ENCODE results near the gene RNF175.
A peak's percentile ranks its signal among the peaks of the same experiment; 100 is the strongest.

Gene RNF175

DNA sequence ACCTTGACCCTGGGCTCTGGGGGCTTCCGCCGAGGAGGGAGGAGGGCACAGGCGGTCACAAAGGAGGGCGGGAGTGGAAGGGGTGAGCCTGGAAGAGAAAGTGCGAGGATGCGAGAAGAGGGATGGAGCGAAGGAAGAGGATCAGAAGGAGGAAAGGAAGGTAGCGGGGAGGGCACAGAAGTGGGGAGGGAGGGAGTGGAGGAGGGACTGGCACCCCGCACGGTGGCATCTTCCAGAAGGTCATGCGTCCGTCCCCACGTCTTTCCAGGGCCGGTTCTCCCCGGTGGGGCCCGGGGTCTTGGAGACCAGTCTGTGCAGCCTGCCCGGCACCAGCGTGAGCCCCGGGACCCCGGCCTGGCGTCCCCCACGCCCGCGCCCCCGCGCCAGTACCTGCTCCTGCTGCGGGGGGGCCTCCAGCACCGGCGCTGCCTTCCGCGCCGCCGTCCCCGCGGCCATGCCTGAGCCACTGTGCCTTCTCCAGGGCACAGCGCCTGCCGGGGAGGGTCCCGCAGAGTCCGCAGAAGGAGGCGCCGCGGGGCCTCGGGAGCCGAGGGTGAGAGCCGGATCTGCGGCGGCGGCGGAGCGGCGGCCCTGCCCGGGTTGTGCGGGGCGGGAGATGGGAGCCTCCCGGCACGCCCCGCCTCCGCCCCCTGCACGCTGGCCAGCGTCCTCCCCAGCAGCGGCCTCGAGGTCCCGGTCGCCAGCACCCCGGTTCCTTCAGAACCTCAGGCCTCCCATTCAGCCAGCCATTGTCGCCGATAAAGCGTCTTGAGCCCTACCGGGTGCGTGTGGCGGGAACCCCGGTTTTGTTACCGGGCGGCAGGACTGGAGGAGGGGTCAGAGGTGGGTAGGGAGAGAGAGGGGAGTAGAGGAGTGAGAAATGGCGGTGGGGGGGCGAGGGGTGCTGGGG lies at the start of gene RNF175:
Gene RNF175, minus strand, starts transcription at position 618 of the 910 bp plus-strand sequence. Its CDS starts 162 bp downstream, at position 456.
- DNase-seq (ENCODE audit: low read depth in 2 of 2) = no peak

GRCh38 chr4:153809307-153809706 lies 49.5 kb upstream of the RNF175 start:
- no peak for DNase-seq (ENCODE audit: low read depth in 2 of 2)

DNA sequence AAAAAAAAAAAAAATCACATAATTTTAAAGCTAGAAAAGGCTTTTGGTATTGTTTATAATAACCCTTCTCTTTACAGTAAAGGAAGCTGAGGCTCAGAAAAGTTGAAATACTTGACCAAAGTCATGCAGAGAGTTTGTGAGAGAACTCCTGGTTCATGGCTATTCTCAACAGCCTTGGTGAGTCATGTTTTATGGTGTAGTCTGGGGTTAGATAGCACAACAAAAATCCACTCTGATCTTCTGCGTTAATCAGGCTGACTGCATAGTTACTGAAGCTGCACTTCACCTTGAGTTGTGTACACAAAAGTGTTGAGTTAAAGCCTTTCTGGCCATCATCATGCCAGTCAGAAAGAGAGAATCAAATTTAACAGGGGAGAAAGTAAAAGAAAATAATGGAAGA lies 48.4 kb upstream of the RNF175 start:
- no peak for DNase-seq (ENCODE audit: low read depth in 2 of 2)

DNA sequence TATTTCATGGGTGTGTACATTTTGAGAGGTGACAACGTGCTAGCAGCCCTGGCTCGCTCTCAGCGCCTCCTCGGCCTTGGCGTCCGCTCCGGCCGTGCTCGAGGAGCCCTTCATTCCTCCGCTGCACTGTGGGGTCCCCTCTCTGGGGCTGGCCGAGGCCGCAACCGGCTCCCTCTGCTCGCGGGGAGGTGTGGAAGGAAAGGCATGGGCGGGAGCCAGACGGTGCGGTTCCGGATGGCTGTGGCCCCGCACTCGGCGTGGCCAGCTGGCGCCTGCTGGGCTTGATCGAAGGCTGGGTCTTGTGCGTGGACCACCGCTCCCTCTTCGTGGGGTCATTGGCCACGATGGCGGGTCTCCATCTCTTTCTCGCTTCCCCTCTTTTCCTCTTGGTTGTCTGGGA lies 46.2 kb upstream of the RNF175 start:
- no peak for DNase-seq (ENCODE audit: low read depth in 2 of 2)

- no peak for DNase-seq (ENCODE audit: low read depth in 2 of 2)
Measured at GRCh38 chr4:153804722-153805121, 44.9 kb upstream of the RNF175 start.

- DNase-seq (ENCODE audit: low read depth in 2 of 2) = peak in 1 of 2 experiments; percentile 28
Measured at GRCh38 chr4:153799694-153800074, 39.9 kb upstream of the RNF175 start.

DNA sequence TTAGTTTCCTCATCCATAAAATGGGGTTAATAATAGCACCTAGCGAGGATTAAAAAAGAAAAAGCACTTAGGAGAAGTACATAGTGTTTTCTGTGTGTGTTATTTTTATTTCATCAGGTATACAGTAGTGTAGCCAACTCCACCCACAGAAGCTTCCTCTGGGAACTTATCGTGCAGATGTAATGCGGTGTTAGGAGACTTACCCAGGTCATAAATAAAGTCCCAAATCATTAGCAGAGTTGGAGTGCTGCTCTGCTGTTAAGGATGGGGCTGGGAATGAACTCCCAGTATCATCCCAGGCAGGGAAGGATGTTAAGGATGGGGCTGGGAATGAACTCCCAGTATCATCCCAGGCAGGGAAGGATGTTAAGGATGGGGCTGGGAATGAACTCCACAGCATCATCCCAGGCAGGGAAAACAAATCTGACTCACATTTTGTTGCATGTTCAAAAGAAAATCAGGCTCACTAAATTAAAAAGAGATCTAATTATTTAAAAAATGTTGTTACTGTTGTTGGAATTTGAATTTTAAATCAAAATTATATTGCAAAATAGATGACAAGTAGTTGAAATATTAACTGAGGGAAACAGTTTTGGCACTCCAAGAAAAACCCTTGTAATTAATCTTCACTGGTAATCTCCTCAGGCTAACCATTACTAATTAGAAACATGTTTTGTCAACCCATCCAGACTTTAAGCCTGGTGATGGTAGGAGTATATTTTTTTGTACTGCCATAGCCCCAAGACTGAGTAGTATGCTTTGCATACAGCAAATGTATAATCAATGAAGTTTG lies 39.3 kb upstream of the RNF175 start:
- peak; percentile 45 to 53 for DNase-seq (ENCODE audit: low read depth in 2 of 2)

GRCh38 chr4:153798420-153798819 lies 38.6 kb upstream of the RNF175 start:
- no peak for DNase-seq (ENCODE audit: low read depth in 2 of 2)

- DNase-seq (ENCODE audit: low read depth in 2 of 2) = no peak
Measured at GRCh38 chr4:153794006-153794405, 34.2 kb upstream of the RNF175 start.

GRCh38 chr4:153792618-153793247 lies 32.9 kb upstream of the RNF175 start:
- no peak for DNase-seq (ENCODE audit: low read depth in 2 of 2)

DNA sequence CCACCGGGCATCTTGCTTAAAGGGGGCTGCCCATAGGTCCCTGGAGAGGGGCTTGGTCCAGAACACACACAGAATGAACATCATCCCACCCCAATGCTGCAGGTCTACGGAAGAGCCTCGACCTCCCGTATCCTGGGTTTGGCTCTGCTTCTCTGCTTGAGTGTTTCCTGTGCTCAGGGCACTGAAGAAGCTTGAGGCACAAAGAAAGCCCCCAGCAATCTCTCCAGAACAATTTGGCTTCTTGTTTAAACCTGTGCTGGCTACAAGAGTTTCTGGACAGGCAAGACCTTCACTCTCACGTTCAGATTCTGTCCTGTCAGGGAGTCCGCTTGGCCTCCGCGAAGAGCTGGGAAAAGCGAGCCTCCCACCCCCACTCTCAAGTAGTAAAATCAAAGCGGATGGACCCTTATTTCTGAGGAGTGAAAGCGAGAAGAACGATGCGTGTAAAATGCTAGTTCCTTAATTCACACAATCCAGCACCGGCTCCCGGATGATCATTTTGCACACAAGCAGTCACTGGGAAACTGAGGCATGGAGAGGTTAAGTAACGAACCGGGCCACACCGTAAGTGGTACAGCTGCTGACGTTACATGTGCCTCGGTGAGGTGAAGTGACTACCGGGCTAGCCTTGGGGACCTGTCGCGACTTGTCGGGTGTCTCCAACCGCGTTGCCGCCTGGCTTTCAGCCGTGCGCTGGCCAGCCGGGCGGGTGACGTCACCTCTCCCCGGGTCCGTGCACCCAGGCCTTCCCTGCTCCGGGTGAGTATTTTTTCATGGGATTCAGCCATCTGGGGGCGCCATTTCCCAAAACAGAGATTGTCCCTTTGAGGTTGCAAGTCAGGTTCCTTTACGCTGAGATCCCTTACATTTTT lies 32.2 kb upstream of the RNF175 start:
- DNase-seq (ENCODE audit: low read depth in 2 of 2) = no peak

DNA sequence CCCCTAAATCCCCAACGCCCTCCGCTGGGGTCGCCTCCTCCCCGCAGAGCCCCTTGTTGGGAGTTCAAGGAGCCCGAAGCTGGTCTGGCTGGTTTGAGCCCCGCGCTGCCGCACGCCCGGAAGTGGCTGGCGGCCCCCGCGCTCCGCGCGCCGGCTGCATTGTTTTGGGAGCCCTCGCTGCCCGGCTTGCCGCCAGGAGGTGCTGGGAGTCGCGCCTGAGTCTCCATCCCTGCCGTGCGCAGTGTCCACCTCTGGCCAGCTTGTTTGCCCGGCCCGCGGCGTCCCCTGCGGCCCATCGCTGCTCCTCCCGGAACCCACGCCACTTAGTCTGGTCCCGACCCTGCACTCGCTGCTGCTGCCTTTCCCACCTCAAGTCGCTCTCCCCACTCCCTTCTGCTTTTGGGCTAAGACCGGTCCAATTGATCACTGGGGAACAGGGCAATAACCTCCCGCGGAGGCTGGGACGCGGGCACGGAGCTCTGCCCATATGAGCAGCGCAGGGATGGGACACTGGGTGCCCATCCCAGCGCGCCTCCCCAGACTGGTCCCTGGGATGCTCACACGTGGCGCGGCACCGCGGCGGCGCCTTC lies 31.2 kb upstream of the RNF175 start:
- no peak for DNase-seq (ENCODE audit: low read depth in 2 of 2)

GRCh38 chr4:153790500-153790865 lies 30.7 kb upstream of the RNF175 start:
- DNase-seq (ENCODE audit: low read depth in 2 of 2) = no peak

DNA sequence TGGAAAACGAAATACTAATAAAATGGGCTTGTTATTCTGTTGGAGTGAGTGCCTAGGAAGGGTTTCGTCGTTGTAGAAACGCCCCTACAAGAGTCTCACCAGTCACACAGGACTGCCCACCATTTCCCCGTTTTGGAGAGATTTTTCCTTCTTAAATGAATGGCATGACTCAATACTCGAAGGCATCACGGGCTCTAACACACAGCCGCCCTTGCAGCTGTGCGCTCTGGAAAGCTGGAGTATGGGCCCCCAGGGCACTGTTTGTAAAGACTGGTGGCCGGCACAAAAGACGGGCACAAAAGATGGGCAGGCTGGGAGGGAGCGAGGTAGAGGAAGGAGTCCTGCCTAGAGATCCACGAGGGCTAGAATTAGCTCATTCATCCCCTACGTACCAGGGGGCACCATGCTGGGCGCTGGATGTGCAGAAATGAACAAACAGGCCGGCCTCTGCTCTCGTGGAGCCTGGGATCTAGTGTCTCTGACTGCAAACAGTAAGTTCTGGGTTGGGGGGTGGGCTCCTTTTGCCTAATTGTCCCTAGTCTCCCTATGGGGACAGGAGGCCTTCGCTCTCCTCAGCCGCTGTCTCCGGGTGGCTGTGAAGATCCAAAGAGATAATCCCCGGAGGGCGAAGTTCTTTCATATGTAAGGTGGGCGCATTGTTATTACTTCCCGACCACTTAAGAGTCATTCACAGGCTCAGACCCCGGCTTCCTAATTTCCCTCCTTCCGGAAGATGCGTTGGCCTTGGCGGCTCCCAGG lies 30.1 kb upstream of the RNF175 start:
- DNase-seq (ENCODE audit: low read depth in 2 of 2) = no peak

GRCh38 chr4:153788413-153789276 lies 28.8 kb upstream of the RNF175 start, which contains the start of gene SFRP2:
SFRP2 (minus strand) TSS chr4:153789083; CDS start chr4:153788835, 248 bp downstream.
- no peak for DNase-seq (ENCODE audit: low read depth in 2 of 2)

DNA sequence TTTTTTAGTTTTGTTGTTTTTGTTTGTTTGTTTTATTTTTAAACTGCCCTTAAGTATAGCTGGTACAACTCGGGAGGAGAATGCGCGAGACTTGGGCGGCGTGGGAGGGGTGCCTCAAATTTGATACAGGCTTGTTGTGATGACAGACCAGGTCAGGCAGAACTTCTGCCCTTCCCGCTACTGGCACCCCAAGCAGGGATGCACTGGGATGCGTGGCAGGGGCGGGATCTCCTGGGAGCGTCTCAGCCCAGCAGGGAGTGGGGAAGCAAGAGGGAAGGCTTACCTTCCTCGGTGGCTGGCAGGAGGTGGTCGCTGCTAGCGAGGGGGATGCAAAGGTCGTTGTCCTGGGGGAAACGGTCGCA lies 28.2 kb upstream of the RNF175 start:
- no peak for DNase-seq (ENCODE audit: low read depth in 2 of 2)

DNA sequence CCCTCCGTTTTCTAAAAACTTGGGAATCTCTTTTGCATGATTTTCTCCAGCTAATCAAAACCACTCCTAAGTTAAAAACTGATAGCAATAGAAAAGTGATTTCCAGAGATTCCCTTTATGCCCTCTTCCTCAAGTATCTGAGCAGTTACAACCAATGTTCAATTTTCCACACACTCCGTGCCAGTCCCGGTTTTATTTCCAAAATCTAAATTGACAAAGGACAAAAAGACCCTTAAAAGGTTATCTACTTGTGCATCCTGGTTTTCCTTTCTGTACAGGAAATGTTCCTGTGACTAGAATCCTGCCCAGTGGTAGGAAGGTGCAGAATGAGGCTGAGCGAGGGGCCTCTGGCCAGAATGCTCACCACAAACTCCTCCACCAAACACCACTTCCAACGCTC lies 27.8 kb upstream of the RNF175 start:
- DNase-seq (ENCODE audit: low read depth in 2 of 2) = no peak

- DNase-seq (ENCODE audit: low read depth in 2 of 2) = no peak
Measured at GRCh38 chr4:153787061-153787560, 27.3 kb upstream of the RNF175 start.
